NCI-H82 (cell line): ENCODE results near the gene TUBB3.
"Not testable (repeated sequence)": the region's sequence is repeated elsewhere in the genome, so short reads cannot be mapped to it uniquely, and the experiment has no call there.

Experiments
- DNase-seq: peaks from one replicate; lab custom pipeline; 2025; lab: John Stamatoyannopoulos, UW

TUBB3 gene

GRCh38 chr16:89902980-89903379 lies 20.2 kb upstream of the TUBB3 start:
- no peak for DNase-seq

GRCh38 chr16:89903908-89904515 lies 19.1 kb upstream of the TUBB3 start:
- DNase-seq = no peak

- no peak for DNase-seq
Measured at GRCh38 chr16:89904606-89905510, 18.3 kb upstream of the TUBB3 start.

GRCh38 chr16:89905511-89906139 lies 17.5 kb upstream of the TUBB3 start:
- no peak for DNase-seq

- no peak for DNase-seq
Measured at GRCh38 chr16:89906140-89907025, 16.8 kb upstream of the TUBB3 start.

- DNase-seq = no peak
Measured at GRCh38 chr16:89907055-89907814, 15.9 kb upstream of the TUBB3 start.

GRCh38 chr16:89908236-89908635 lies 14.9 kb upstream of the TUBB3 start:
- DNase-seq = no peak

GRCh38 chr16:89909777-89910716 lies 13.1 kb upstream of the TUBB3 start:
- DNase-seq = peak; percentile 82

- no peak for DNase-seq
Measured at GRCh38 chr16:89910717-89911354, 12.3 kb upstream of the TUBB3 start.

- no peak for DNase-seq
Measured at GRCh38 chr16:89911375-89911774, 11.8 kb upstream of the TUBB3 start.

GRCh38 chr16:89912143-89912542 lies 11.0 kb upstream of the TUBB3 start:
- no peak for DNase-seq

- DNase-seq = no peak
Measured at GRCh38 chr16:89912627-89913026, 10.5 kb upstream of the TUBB3 start.

- DNase-seq = no peak
Measured at GRCh38 chr16:89913408-89914387, 9.4 kb upstream of the TUBB3 start.

- not testable (repeated sequence) for DNase-seq
Measured at GRCh38 chr16:89914642-89915285, 8.4 kb upstream of the TUBB3 start.

- DNase-seq = no peak
Measured at GRCh38 chr16:89915303-89916232, 7.6 kb upstream of the TUBB3 start.

GRCh38 chr16:89917773-89918452 lies 5.2 kb upstream of the TUBB3 start:
- DNase-seq = peak; percentile 91
